GM19324 (cell line): Measurements from ENCODE around the gene MPZL3.
"Not testable (repeated sequence)": the region's sequence is repeated elsewhere in the genome, so short reads cannot be mapped to it uniquely, and the experiment has no call there.

Experiments used
- ATAC-seq: cut with Tn5 transposase; IDR thresholded peaks from one replicate; pipeline ENCODE4 v1.9.1; 2021; ENCODE audit warnings: mild to moderate bottlenecking, moderate library complexity; ENCODE audit not compliant: unreplicated experiment, low FRiP score

The MPZL3 gene

GRCh38 chr11:118193910-118194566 is 58.1 kb downstream of the MPZL3 start:
- no peak for ATAC-seq

- not testable (repeated sequence) for ATAC-seq
Observed at GRCh38 chr11:118192817-118193216, 59.3 kb downstream of the MPZL3 start.

- ATAC-seq = not testable (repeated sequence)
Observed at GRCh38 chr11:118190942-118191506, 61.1 kb downstream of the MPZL3 start.

GRCh38 chr11:118186346-118187107 is 65.6 kb downstream of the MPZL3 start:
- no peak for ATAC-seq

- no peak for ATAC-seq
Observed at GRCh38 chr11:118184784-118185579, 67.2 kb downstream of the MPZL3 start.

- ATAC-seq = not testable (repeated sequence)
Observed at GRCh38 chr11:118183691-118184090, 68.5 kb downstream of the MPZL3 start.

DNA sequence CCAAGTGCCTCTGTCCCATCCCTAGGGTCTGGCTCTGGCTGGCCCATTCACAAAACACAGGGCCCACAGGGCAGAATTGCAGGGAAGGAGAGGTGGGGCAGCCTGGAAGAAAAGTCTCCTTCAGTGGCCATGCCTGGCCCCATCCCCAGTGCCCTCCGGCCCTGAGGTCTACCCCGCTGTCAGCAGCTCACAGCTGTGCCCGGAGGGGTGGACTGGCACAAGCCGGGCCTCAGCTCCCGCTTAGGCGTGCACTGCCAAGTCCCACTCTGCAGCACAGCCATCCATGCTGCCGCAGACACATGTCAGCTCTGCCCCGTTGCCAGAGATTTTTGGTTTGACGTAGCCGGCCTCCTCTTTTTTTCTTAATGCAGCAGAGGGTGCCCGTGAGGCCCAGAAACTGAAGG is 71.9 kb downstream of the MPZL3 start:
- ATAC-seq = no peak

GRCh38 chr11:118176778-118177134 is 75.4 kb downstream of the MPZL3 start:
- ATAC-seq = no peak
